Cardiac fibroblast (primary cell): ENCODE results near the gene DTX3.

Experiments used
- DNase-seq, 2 donors: peaks; one replicate each; pipeline versions ENCODE4 v3.0.0 to v3.0.0-alpha.2; 2010; ENCODE audit warnings: low read depth in 2 of 2
- H3K4me3 ChIP-seq, 2 donors: replicated peaks in 1 of 2; 1 replicate in 1 of 2; 2 replicates in 1 of 2; pipeline ENCODE4 v1.5.1; 2011; ENCODE audit warnings: low read depth in 2 of 2, low read length in 2 of 2, mild to moderate bottlenecking in 2 of 2, moderate library complexity in 1 of 2
- CTCF ChIP-seq: IDR thresholded peaks from one replicate; pipeline ENCODE4 v1.5.1; 2011; ENCODE audit warnings: low read depth, mild to moderate bottlenecking, low read length, inconsistent platforms

DTX3 gene

GRCh38 chr12:57602544-57602943 is 2.1 kb upstream of the DTX3 start:
- no peak overlapping the region for H3K4me3 ChIP-seq
- TF ChIP-seq CTCF: no peak
- no peak for DNase-seq

- no peak for DNase-seq
- no peak overlapping the region for H3K4me3 ChIP-seq
- no peak for TF ChIP-seq CTCF
These were observed 1.3 kb upstream of the DTX3 start for GRCh38 chr12:57603324-57603723.

GRCh38 chr12:57603815-57604453 is 690 bp upstream of the DTX3 start:
- no peak for TF ChIP-seq CTCF
- peak; percentile 35 to 74 for DNase-seq
- peak overlapping the region; percentile 59 to 72 for H3K4me3 ChIP-seq

GRCh38 chr12:57604992-57605810 is 577 bp downstream of the DTX3 start:
- no peak for TF ChIP-seq CTCF
- peak in 1 of 2 donors; percentile 35 for DNase-seq

GRCh38 chr12:57605811-57606311 is 1.2 kb downstream of the DTX3 start:
- no peak overlapping the region for H3K4me3 ChIP-seq
- TF ChIP-seq CTCF: no peak
- DNase-seq: no peak

More at GRCh38 chr12:57604992-57605810, 577 bp downstream of the DTX3 start:
- peak overlapping the region; percentile 59 to 72 for H3K4me3 ChIP-seq

- H3K4me3 ChIP-seq: no peak overlapping the region
- TF ChIP-seq CTCF: no peak
- no peak for DNase-seq
These were observed 1.8 kb downstream of the DTX3 start for GRCh38 chr12:57606399-57606798.
